ENCODE measurements around the gene TMOD1.
A peak's percentile ranks its signal among the peaks of the same experiment; 100 is the strongest.

Gene TMOD1

GRCh38 chr9:97632985-97633858 lies 131.8 kb downstream of the TMOD1 start, which contains the start of the genes NCBP1 and TSTD2:
NCBP1 (plus strand) TSS chr9:97633821; CDS start chr9:97633882, 61 bp downstream.
TSTD2 (minus strand) TSS chr9:97633368; CDS start chr9:97627562, 5,806 bp downstream.
- DNase-seq (ENCODE audit: low read depth in 2 of 2), result peak; percentile 90 to 93

DNA sequence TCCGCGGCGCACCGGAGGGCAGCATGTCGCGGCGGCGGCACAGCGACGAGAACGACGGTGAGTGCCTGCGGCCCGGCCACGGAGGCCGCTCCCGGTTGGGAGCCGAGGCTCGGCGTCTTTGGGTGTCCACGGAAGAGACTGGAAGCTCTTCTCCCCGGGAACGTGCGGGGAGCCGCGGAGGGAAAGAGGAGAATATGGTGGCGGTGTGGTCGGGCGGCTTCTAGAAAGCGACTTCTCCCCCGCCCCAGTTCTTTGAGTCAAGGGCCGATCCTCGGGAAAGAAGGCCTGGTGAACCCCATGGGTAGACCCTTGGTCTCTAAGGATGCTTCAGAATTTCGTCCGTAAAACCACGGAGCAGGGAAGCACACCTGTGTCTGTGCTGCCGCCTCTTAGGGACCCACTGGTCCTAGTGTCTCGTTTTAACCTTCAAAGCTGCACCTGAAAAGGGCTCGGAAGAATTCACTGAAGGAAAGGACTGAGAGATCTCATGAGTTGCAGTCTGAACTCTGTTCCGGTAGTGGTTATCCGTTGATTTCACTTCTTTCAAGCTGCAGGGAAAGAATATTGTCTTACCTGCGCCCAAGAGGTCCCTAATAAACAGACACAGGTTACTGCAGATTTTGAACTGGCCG lies 132.5 kb downstream of the TMOD1 start:
- no peak for DNase-seq (ENCODE audit: low read depth in 2 of 2)

GRCh38 chr9:97635026-97635425 lies 133.6 kb downstream of the TMOD1 start:
- no peak for DNase-seq (ENCODE audit: low read depth in 2 of 2)

- no peak for DNase-seq (ENCODE audit: low read depth in 2 of 2)
These were observed 135.4 kb downstream of the TMOD1 start for GRCh38 chr9:97636903-97637302.

GRCh38 chr9:97638666-97639065 lies 137.2 kb downstream of the TMOD1 start:
- DNase-seq (ENCODE audit: low read depth in 2 of 2), result no peak

- no peak for DNase-seq (ENCODE audit: low read depth in 2 of 2)
These were observed 138.9 kb downstream of the TMOD1 start for GRCh38 chr9:97640325-97640724.

- DNase-seq (ENCODE audit: low read depth in 2 of 2), result no peak
These were observed 144.3 kb downstream of the TMOD1 start for GRCh38 chr9:97645720-97646119.

DNA sequence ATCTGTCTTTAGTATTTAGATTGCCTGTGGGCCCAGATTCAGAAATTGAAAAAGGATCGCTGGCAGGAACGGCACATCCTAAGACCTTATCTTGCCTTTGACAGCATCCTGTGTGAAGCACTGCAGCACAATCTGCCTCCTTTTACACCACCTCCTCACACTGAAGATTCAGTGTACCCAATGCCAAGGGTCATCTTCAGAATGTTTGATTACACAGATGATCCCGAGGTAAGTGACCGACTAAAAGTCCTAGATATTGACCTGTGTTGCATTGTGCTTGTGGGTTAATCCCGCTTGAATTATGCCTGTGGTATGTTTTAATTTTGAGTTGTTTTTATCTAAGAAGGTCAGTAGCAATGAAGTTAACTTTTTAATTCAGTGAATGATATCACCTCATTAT lies 146.5 kb downstream of the TMOD1 start:
- no peak for DNase-seq (ENCODE audit: low read depth in 2 of 2)
